Heart right ventricle (tissue), 16 donors: Measurements from ENCODE around the gene EFNA5. TPM values are rescaled to one million over a fixed set of nuclear protein-coding genes. Genes with fewer than 3 reads are reported as not detected.

Experiments used
- ATAC-seq, 8 donors: fragments of 200-7000 bp; cut with Tn5 transposase; one replicate each; pipeline ENCODE4 v1.9.1; 2020; ENCODE audit warnings: mild to moderate bottlenecking in 8 of 8, moderate library complexity in 8 of 8, moderate number of reproducible peaks in 1 of 8
- DNase-seq, 2 donors: peaks; one replicate each; pipeline ENCODE4 v3.0.0-alpha.2; 2020
- H3K27ac ChIP-seq, 10 donors: fragments of 200-600 bp; sonication (generic) in 2 of 10; one replicate each; pipeline versions ENCODE4 v1.5.0 to v1.8.0; 2020 to 2022; ENCODE audit warnings: mild to moderate bottlenecking in 3 of 10
- H3K27me3 ChIP-seq, 7 donors: fragments of 200-600 bp; one replicate each; pipeline ENCODE4 v1.8.0; 2021 to 2022; ENCODE audit warnings: mild to moderate bottlenecking in 2 of 7
- H3K36me3 ChIP-seq, 9 donors: fragments of 200-600 bp; sonication (generic) in 1 of 9; one replicate each; pipeline versions ENCODE4 v1.5.0 to v1.8.0; 2020 to 2022; ENCODE audit warnings: mild to moderate bottlenecking in 2 of 9
- H3K4me1 ChIP-seq, 9 donors: fragments of 200-600 bp; sonication (generic) in 1 of 9; one replicate each; pipeline versions ENCODE4 v1.5.0 to v1.8.0; 2020 to 2022; ENCODE audit warnings: mild to moderate bottlenecking in 4 of 9
- H3K4me3 ChIP-seq, 10 donors: fragments of 200-600 bp; sonication (generic) in 2 of 10; one replicate each; pipeline versions ENCODE4 v1.5.0 to v1.8.0; 2020 to 2022; ENCODE audit warnings: mild to moderate bottlenecking in 7 of 10, moderate library complexity in 2 of 10
- H3K9me3 ChIP-seq, 11 donors: fragments of 200-600 bp in 10 of 11; sonication (generic) in 2 of 11; one replicate each; pipeline versions ENCODE4 v1.5.0 to v1.8.0; 2013 to 2022; ENCODE audit warnings: mild to moderate bottlenecking in 2 of 11, control low read depth in 1 of 11, moderate library complexity in 1 of 11
- WGBS, 2 donors: extraction: QIAGEN DNeasy Blood & Tissue Kit; methylation state at CpG; one replicate each; pipeline ENCODE4 v1.1.7; 2013; ENCODE audit warnings: inconsistent platforms in 1 of 2; 5-methylcytosine and 5-hydroxymethylcytosine counted together
- intact Hi-C, 10 donors: fragments of 100-400 bp; cut with DNase I; formaldehyde crosslinking; loops; one replicate each; pipeline versions ENCODE4 v1.11.1 to v1.14.2; 2022
- polyA plus RNA-seq, 2 donors: library from polyadenylated mRNA; stranded (reverse); fragments of 200-250 nt; gene quantifications; one replicate each; pipeline ENCODE4 v1.2.3, GENCODE V29; 2013
- total RNA-seq, 10 donors: library from RNA; stranded (reverse); fragmentation: NEBNext Ultra II Directional in 3 of 10; extraction: Animal tissue kit (Norgen Biotek cat#: 25700) in 3 of 10; gene quantifications; one replicate each; pipeline versions ENCODE4 v1.2.1 to v1.2.4, GENCODE V29; 2021 to 2023
- TF ChIP-seq, protein P1 (sequence below), 9 donors: fragments of 200-600 bp; sonication (generic) in 2 of 9; IDR thresholded peaks; one replicate each; pipeline versions ENCODE4 v1.5.0 to v1.8.0; 2021 to 2022; ENCODE audit warnings: antibody characterized with exemption in 9 of 9, mild to moderate bottlenecking in 5 of 9, moderate library complexity in 1 of 9
- donor health status: Arrhythmogenic right ventricular cardiomyopathy.
- donor health status: ischemic (EF 13 %, LVEDD 7.1; RV severe dilation, severe dysfunction).
- donor health status: healthy with polysubstance abuse.
- donor health status: DM: no; HTN: yes; CAD: no.
- donor health status: DM: no; HTN: no; CAD: no.
- donor health status: ischemic (EF 25% LVEDD 6.9; RV normal size, moderate dysfunction).
- donor health status: ischemic (EF 25% LVEDD 5.7; RV mildly dilated, moderate dysfunction).
- donor health status: healthy.
- donor health status: DM: yes; HTN: yes; CAD: no.
- donor health status: Ischemic cardiomyopathy.
- donor health status: ischemic (EF 35%, LVEDD 5.7; RV mildly dilated, moderate dysfunction).
- donor health status: nonischemic (EF 11% LVEDD 7.7; RV severe dilation, severe dysfunction).
- donor health status: DM: yes; HTN: yes; CAD: no.
- donor health status: PGD.
- donor health status: ischemic (EF 29% LVEDD 5.4; RV normal size, mild dysfunction).
- donor health status: nonischemic (EF 23%, LVEDD 6.1; RV moderate dilation, normal function).

EFNA5 gene
- total and polyA plus RNA-seq, 12 donors: 6.9 to 49.4 (median 33.9) TPM

DNA sequence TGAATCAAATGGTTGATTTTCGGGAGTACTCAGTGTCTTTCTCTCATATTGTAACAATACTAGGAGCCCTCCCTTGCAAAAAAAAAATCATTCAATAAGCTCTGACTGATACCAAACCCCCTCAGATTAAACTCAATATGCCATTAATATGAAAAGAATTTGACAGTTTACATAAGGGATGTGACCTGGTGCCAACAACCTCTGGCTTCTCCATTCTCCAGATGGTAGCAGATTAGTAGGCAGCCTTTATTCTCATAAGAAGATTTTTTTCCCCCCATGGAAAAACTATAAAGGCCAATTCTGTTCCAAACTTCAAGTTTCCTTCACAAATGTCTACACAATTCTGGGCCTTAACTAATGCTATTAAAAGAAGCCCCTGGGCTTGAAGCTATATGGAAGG, 96.5 kb downstream of the EFNA5 start:
- Histone ChIP-seq H3K27me3 (peaks cover 0 to 4% (median 0%) of the 10 kb centered on the region in 7 donors), H3K9me3 (no peaks in the 10 kb centered on the region), H3K36me3 (no peaks in the 10 kb centered on the region), H3K4me3 (no peak overlapping the region), H3K4me1 (peaks cover 0 to 64% (median 33%) of the 10 kb centered on the region in 9 donors), H3K27ac (peak overlapping the region in 1 of 10 donors; percentile 68)
- intact Hi-C loops: loop anchor here in 6 of 10 donors (5.0 to 10.0 kb wide), 4 partner anchors 93 to 259 kb away; partner anchors contain the start of gene EFNA5 (in 3 of the 6)
- no peak for ATAC-seq
- no peak for DNase-seq
- WGBS, 2 donors: 83 to 85% methylated on average over 1 of the region's 1 CpG
- TF ChIP-seq, protein P1, sequence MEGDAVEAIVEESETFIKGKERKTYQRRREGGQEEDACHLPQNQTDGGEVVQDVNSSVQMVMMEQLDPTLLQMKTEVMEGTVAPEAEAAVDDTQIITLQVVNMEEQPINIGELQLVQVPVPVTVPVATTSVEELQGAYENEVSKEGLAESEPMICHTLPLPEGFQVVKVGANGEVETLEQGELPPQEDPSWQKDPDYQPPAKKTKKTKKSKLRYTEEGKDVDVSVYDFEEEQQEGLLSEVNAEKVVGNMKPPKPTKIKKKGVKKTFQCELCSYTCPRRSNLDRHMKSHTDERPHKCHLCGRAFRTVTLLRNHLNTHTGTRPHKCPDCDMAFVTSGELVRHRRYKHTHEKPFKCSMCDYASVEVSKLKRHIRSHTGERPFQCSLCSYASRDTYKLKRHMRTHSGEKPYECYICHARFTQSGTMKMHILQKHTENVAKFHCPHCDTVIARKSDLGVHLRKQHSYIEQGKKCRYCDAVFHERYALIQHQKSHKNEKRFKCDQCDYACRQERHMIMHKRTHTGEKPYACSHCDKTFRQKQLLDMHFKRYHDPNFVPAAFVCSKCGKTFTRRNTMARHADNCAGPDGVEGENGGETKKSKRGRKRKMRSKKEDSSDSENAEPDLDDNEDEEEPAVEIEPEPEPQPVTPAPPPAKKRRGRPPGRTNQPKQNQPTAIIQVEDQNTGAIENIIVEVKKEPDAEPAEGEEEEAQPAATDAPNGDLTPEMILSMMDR (IDR thresholded peaks at IDR 0.05): no peak

DNA sequence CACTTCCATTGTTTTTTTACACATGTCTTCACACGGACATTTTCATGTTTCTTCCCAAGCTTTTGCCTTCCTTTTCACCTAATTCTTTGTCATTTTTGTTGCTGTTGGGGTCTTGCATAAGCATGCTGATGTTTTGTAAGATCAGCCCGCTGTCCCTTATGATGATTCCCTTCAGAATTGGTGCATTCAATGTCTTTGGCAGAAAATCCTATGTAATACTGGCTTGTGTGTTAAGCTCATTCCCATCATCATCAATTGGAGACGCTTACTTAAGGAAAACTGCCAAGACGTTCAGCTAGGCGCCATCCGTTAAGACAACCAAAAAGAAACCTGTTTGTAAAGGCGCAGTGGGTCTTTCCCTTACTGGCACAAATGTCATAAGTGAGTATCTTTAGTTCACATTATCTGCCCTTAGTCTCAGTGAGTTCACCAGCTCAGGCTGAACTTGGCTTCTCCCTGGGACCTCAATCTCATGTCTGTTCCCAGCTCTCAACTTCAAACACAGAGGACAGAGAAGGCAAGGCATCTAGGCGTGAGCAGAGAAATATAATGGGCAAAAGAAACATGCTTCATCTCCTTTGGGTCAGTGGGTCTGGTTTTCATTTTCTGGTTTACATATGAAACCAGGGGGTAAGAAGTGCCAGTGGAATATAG, 97.9 kb downstream of the EFNA5 start:
- intact Hi-C loops: loop anchor here in 6 of 10 donors (5.0 to 10.0 kb wide), 4 partner anchors 94 to 258 kb away; partner anchors contain the start of gene EFNA5 (in 3 of the 6)
- Histone ChIP-seq H3K4me3 (peak overlapping the region in 4 of 10 donors; percentile 45 to 57 (median 54)), H3K4me1 (peaks cover 0 to 54% (median 33%) of the 10 kb centered on the region in 9 donors), H3K27me3 (peaks cover 0 to 4% (median 0%) of the 10 kb centered on the region in 7 donors), H3K36me3 (no peaks in the 10 kb centered on the region), H3K27ac (peak overlapping the region in 9 of 10 donors; percentile 59 to 92 (median 82)), H3K9me3 (no peaks in the 10 kb centered on the region)
- TF ChIP-seq, protein P1 (IDR thresholded peaks at IDR 0.05): no peak
- ATAC-seq (peak in 6 of 8 donors; percentile 7 to 58 (median 40)), DNase-seq (no peak)
- WGBS, 2 donors: 76 to 79% methylated on average over 8 of the region's 8 CpGs

DNA sequence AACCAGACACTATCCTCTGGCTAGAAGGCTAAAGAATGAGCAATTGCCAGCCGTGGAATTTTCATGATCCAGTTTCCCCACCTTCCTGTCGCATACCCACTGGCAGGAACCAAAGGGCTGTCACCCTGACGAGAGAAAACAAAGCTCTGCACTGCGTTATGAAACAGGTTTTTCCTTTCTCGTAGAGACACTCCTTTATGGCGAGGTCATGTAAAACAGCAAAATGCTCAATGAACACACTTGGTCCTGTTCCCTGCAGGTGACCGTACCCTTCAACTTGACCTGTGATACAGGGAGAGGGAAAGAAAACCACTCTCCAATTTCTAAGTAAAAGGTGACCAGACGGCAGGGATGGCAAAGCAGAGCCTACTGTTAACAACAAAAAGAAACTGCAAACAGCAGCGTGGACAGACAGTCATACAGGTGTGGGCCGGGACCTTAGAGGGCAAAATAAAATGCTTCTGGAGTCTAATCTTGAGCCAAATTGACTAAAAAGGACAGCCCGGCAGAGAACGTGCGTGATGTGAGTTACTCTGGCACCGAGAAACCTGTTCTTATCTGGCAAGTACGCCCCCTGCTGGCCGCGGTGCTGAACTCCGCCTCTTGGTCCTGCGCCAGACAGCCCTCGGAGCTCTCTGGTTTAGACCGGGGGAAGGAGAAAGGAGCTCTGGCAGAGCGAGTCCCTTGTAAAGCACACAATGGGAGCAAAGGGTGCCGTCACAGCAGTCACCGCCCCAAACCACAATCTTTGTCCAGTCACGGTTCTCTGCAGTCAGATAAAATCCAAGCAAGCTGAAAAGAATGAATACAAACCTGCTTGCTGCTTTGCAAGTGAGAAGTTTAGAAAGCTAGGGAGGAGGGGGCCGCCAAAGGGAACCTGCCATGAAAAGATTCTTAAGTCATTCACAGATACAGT, 98.9 kb downstream of the EFNA5 start:
- Histone ChIP-seq H3K4me3 (peak overlapping the region in 9 of 10 donors; percentile 22 to 57 (median 47)), H3K27ac (peak overlapping the region; percentile 58 to 92 (median 82)), H3K9me3 (no peaks in the 10 kb centered on the region), H3K36me3 (no peaks in the 10 kb centered on the region), H3K27me3 (peaks cover 0 to 4% (median 0%) of the 10 kb centered on the region in 7 donors), H3K4me1 (peaks cover 0 to 49% (median 26%) of the 10 kb centered on the region in 9 donors)
- 2 to 3% methylated on average over 26 of the region's 26 CpGs for WGBS, 2 donors
- TF ChIP-seq, protein P1 (IDR thresholded peaks at IDR 0.05): peak; percentile 82 to 95 (median 94)
- DNase-seq (peak; percentile 89 to 91), ATAC-seq (peak; percentile 86 to 95 (median 92))
- intact Hi-C loops: loop anchor here in 6 of 10 donors (2.0 to 10.0 kb wide), 5 partner anchors 95 to 257 kb away; partner anchors contain the start of gene EFNA5 (in 3 of the 6)
